ENCODE results near the gene CCR2.
"Not testable (repeated sequence)": the region's sequence is repeated elsewhere in the genome, so short reads cannot be mapped to it uniquely, and the experiment has no call there.

The CCR2 gene

GRCh38 chr3:46375814-46376213, 21.9 kb downstream of the CCR2 start:
- DNase-seq (ENCODE audit: low read depth in 2 of 3, low spot score in 1 of 3), result no peak

- peak; percentile 53 to 64 (median 62) for DNase-seq (ENCODE audit: low read depth in 2 of 3, low spot score in 1 of 3)
These were observed 24.6 kb downstream of the CCR2 start for GRCh38 chr3:46378426-46378942.

- no peak for DNase-seq (ENCODE audit: low read depth in 2 of 3, low spot score in 1 of 3)
These were observed 26.7 kb downstream of the CCR2 start for GRCh38 chr3:46380471-46381221.

GRCh38 chr3:46381625-46382024, 27.7 kb downstream of the CCR2 start:
- no peak for DNase-seq (ENCODE audit: low read depth in 2 of 3, low spot score in 1 of 3)

GRCh38 chr3:46383211-46383950, 29.5 kb downstream of the CCR2 start:
- no peak for DNase-seq (ENCODE audit: low read depth in 2 of 3, low spot score in 1 of 3)

- no peak for DNase-seq (ENCODE audit: low read depth in 2 of 3, low spot score in 1 of 3)
These were observed 30.0 kb downstream of the CCR2 start for GRCh38 chr3:46383951-46384330.

- DNase-seq (ENCODE audit: low read depth in 2 of 3, low spot score in 1 of 3), result no peak
These were observed 32.3 kb downstream of the CCR2 start for GRCh38 chr3:46386205-46386604.

GRCh38 chr3:46388847-46389246, 34.9 kb downstream of the CCR2 start:
- DNase-seq (ENCODE audit: low read depth in 2 of 3, low spot score in 1 of 3), result not testable (repeated sequence)

- DNase-seq (ENCODE audit: low read depth in 2 of 3, low spot score in 1 of 3), result no peak
These were observed 35.4 kb downstream of the CCR2 start for GRCh38 chr3:46389306-46389705.

- not testable (repeated sequence) for DNase-seq (ENCODE audit: low read depth in 2 of 3, low spot score in 1 of 3)
These were observed 37.6 kb downstream of the CCR2 start for GRCh38 chr3:46391526-46391925.

GRCh38 chr3:46393011-46393410, 39.1 kb downstream of the CCR2 start:
- no peak for DNase-seq (ENCODE audit: low read depth in 2 of 3, low spot score in 1 of 3)

- DNase-seq (ENCODE audit: low read depth in 2 of 3, low spot score in 1 of 3), result no peak
These were observed 39.9 kb downstream of the CCR2 start for GRCh38 chr3:46393554-46394434.

GRCh38 chr3:46395210-46395661, 41.3 kb downstream of the CCR2 start:
- DNase-seq (ENCODE audit: low read depth in 2 of 3, low spot score in 1 of 3), result no peak

- DNase-seq (ENCODE audit: low read depth in 2 of 3, low spot score in 1 of 3), result no peak
These were observed 42.0 kb downstream of the CCR2 start for GRCh38 chr3:46395766-46396530.

GRCh38 chr3:46397111-46397510, 43.2 kb downstream of the CCR2 start:
- DNase-seq (ENCODE audit: low read depth in 2 of 3, low spot score in 1 of 3), result no peak

GRCh38 chr3:46398186-46398955, 44.5 kb downstream of the CCR2 start:
- no peak for DNase-seq (ENCODE audit: low read depth in 2 of 3, low spot score in 1 of 3)

- no peak for DNase-seq (ENCODE audit: low read depth in 2 of 3, low spot score in 1 of 3)
These were observed 45.2 kb downstream of the CCR2 start for GRCh38 chr3:46399098-46399497.

GRCh38 chr3:46399557-46399956, 45.6 kb downstream of the CCR2 start:
- DNase-seq (ENCODE audit: low read depth in 2 of 3, low spot score in 1 of 3), result no peak

- no peak for DNase-seq (ENCODE audit: low read depth in 2 of 3, low spot score in 1 of 3)
These were observed 46.3 kb downstream of the CCR2 start for GRCh38 chr3:46400000-46400734.

All from stimulated activated CD4-positive, alpha-beta T cell treated with anti-CD3 and anti-CD28 coated beads, Interleukin-12 subunit alpha, Interleukin-12 subunit beta, amount 100 ng/mL, for 48 hours (primary cell).